GM12891 (cell line): ENCODE results near the gene ANXA2R.

Source experiments
- POLR2A ChIP-seq: IDR thresholded peaks from 2 replicates; pipeline ENCODE4 v1.6.1; 2011; ENCODE audit warnings: low read depth, low read length, control low read depth
- POLR2AphosphoS5 ChIP-seq: IDR thresholded peaks from 2 replicates; pipeline ENCODE4 v1.6.1; 2011; ENCODE audit warnings: low read depth, low read length, control low read depth
- SPI1 ChIP-seq: IDR thresholded peaks from 2 replicates; pipeline ENCODE4 v1.6.1; 2011; ENCODE audit warnings: low read depth, low read length, control low read depth

- no peak for TF ChIP-seq POLR2A
- TF ChIP-seq POLR2AphosphoS5 = no peak
- TF ChIP-seq SPI1 = no peak
Measured at GRCh38 chr5:42995360-42995751, 44.8 kb downstream of the ANXA2R start.
